IPS DF 19.7 (cell line): ENCODE results near the gene WDR70.
"Not testable (repeated sequence)": the region's sequence is repeated elsewhere in the genome, so short reads cannot be mapped to it uniquely, and the experiment has no call there.

Experiments
- DNase-seq: peaks from one replicate; pipeline ENCODE4 v3.0.0-alpha.2; 2013; ENCODE audit warnings: low read depth, low spot score

The WDR70 gene

DNA sequence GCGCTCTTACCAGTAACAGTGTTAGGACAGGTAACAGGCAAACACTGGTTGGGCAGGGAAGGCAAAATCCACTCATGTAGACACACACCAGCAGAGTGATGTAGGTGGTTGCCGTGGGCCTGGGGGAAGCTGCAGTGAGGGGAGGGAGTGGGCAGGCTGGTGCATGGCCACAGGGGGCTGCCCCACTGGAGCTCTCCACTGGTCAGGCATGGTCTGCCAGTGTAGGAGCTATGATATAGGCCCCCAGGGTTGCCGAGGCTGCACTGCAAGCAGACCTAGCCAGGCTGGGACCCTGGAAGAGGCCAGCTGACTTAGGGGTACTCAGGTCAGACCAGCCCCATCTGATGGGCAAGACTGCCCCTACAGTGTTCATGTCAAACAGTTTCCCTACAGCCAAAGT lies 306.1 kb downstream of the WDR70 start:
- no peak for DNase-seq

DNA sequence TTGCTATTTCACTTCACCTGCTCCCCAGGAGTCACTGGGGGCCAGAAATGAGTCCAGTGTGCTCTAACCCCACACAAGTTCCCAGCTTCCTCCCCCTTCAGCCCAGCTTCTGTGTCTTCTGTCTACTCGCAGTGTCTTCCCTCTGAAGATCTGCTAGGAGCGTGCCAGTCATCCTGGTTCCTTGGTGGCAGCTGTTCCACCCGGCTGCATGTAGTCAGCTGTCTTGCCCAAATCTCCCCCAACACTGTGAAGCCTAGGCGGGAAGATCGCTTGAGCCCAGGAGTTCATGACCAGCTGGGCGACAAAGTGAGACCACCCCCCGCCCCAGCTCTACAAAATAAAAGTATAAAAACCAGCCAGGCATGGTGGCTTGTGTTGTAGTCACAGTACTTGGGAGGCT lies 306.7 kb downstream of the WDR70 start:
- no peak for DNase-seq

DNA sequence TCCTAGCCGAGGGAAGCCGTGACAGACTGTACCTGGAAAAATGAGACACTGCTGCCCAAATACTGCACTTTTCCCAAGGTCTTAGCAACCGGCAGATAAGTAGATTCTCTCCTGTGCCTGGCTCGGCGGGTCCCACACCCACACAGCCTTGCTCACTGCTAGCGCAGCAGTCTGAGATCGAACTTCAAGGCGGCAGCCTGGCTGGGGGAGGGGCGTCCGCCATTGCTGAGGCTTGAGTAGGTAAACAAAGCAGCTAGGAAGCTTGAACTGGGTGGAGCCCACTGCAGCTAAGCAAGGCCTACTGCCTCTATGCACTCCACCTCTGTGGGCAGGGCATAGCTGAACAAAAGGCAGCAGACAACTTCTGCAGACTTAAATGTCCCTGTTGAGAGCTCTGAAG lies 309.8 kb downstream of the WDR70 start:
- not testable (repeated sequence) for DNase-seq

DNA sequence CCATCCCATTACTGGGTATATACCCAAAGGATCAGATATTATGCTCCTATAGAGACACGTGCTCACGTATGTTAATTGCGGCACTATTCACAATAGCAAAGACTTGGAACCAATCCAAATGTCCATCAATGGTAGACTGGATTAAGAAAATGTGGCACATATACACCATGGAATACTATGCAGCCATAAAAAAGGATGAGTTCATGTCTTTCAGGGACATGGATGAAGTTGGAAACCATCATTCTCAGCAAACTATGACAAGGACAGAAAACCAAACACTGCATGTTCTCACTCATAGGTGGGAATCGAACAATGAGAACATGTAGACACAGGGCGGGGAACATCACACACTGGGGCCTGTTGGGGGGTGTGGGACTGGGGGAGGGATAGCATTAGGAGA lies 315.2 kb downstream of the WDR70 start:
- DNase-seq = not testable (repeated sequence)

DNA sequence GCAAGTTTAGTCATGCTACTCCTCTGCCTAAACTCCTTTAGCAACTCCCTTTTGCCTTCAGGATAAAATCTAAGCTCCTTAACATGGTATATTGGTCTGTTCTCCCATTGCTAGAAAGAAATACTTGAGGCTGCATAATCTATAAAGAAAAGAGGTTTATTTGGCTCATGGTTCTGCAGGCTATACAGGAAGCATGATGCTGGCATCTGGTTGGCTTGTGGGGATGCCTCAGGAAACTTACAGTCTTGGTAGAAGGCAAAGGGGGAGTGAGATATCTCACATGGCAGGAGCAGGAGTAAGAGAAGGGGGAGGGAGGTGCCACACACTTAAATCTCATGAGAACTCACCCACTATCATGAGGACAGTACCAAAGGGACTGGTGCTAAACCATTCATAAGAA lies 315.7 kb downstream of the WDR70 start:
- DNase-seq = no peak

DNA sequence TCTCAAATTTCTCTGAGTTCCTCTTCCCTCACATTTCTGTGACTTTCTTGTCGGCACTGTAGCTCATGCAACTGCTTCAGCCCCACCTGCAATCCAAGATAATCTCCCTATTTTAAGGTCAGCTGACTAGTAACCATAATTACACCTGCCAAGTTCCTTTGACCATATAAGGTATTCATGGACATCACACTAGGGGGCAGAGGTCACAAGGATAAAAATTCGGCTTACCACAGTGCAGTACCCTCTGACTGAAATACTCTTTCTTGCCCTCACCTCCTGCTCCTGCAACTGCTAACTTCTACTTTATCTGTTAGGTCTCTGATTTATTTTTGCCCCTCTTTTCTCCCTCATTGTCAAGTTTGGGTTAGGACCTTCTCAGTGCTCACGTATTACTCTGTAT lies 316.5 kb downstream of the WDR70 start:
- DNase-seq = no peak

DNA sequence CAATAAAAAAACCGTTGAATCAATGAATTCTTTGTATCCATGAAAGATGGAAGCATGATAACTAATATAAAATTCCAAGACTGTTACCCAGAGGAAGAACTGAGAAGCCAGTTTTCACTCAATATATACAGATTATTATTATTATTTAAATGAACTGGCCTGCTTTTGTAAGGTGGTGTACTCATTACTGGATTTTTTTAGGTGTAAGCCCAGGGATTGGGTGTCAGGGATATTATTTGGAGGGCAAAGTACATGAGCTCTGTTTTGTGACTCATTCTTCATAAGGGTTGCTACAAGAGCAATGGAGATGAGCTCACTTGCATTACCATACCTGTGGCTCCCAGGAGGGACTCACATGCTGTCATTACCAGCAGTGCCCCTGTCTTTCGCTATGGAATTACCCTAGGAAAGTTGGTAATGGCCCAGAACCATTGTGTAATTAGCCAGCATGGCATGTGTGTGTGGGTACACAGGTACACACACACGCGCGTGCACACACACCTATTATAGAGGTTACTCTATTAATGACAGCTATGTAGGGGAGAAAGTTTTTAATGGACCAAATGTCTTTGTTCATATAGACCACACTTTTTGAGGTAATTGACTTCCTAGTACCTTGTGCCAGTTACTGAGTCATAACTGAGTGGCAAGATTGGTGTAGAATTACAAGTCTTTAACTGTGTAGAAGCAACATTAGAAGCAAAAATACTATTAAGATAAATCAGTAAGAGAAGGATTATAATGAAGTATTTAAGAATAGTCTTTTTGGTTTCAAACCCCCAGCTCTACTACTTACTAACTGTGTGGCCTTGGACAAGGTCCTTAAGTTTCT lies 317.3 kb downstream of the WDR70 start:
- DNase-seq = no peak

DNA sequence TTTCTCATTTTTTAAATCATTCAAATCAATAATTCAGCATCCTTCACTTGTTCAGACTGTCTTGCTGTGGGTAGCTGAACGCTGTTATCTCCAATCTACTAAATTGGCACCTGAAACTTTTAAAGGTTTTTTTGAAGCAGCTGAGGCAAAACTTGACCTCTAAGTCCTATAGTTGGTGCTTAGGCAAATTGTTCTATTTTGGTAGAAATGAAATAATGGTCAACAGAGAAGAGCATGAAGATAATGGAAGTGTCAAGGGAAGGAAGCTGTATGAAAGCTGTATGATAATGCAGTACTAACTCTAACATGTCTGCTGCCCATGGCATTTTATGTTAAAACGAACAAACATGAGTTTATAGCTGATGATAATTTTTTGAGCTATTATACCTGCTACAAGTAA lies 322.8 kb downstream of the WDR70 start:
- no peak for DNase-seq

DNA sequence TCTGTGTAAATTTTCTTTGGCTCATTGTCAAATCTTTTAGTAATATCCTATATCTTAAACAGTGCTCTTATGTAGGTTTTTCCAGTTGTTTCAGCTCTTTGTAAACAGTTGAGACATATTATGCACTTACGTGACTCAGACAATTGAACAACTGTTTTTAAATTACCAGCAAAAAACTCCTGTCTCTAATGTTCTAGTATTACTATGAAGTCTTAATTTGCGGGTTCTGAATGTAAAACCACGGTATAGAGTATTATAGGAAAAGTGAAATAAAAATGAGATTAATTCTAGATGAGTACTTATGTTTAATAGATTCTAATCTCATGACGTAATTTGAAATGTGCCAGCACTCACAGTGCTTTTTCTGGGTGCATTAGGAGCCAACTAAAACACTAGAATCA lies 324.7 kb downstream of the WDR70 start:
- no peak for DNase-seq

DNA sequence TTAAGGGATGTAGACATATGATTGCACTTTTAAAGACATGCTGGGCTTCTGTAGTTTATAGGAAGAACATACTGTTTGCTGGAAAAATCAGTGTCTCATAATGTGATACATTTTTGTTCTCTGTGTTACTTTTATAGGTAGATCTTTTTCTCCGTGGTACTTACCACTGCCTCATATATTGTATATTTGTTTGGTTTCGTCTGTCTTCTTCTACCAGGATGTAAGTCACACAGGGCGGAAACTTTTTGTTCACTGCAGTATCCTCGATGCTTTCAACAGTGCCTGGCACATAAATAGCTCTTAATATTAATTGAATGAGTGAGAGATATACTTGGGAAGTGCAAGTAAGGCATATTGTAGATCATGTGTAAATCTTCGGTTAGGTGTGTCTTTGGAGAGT lies 325.3 kb downstream of the WDR70 start:
- DNase-seq = no peak

DNA sequence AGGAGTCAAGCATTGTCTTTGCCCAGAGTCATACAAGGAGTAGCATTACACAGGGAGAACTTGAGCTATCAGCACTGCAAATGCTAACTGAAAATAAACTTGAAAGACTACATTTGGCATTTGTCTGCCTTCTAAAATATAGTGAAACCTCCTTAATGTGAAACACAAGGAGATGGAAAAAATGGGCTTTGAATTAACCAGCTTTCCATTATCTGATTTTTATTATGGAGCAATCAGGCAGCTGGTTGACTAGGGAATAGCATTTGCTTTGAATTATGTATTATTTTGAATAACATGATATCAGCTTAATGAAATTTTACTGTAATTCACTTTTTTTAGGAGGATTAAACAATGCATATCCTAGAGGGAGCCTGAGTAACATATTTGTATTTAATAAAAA lies 329.9 kb downstream of the WDR70 start:
- DNase-seq = no peak

DNA sequence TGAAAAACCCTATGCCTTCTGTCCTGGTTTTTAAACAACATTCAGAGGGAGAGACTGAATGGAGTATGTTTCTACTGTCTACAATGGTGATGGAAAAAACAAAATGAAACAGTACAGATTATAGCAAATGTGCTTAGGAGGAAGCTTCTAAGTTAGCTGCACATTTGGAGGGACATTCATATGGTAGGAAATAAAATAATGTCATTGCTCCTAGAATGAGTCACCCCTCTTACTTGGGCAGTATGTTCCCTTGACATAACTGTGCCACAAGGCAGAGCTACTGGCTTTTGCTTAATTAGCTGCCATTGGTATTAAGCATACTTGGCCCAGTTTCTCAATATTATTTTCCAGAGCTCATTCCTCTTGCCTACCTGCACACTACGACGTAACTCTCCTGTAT lies 331.8 kb downstream of the WDR70 start:
- DNase-seq = no peak

DNA sequence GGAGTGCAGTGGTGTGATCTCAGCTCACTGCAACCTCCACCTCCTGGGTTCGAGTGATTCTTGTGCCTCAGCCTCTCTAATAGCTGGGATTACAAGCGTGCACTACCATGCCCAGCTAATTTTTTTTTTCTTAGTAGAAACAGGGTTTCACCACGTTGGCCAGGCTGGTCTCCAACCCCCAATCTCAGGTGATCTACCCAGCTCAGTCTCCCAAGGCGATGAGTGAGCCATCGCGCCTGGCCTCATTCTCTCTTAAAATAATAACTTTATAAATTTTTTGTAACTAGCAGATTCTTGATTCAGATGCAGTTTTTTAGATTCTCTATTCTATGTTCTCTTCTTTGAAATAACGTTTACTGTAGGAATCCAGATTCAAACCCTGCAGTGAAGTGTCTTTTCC lies 333.6 kb downstream of the WDR70 start:
- DNase-seq = no peak

DNA sequence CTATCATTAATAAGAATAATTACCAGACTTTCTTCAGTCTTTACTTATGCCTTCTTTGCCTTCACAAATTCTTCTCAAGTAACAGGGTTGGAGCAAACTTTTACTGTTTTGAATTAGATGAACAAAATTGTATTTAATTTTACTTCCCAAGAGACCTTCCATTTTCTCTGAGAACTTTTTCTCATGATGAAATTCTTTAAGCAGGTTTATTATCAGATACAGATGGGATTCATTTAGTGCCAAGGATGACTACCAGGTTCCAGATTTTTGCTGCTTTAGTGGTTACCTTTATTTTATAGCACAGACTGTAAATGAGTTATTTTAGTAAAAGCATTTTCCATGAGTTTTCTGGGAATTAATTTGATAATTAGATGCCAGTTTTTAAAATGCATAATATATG lies 335.6 kb downstream of the WDR70 start:
- no peak for DNase-seq

DNA sequence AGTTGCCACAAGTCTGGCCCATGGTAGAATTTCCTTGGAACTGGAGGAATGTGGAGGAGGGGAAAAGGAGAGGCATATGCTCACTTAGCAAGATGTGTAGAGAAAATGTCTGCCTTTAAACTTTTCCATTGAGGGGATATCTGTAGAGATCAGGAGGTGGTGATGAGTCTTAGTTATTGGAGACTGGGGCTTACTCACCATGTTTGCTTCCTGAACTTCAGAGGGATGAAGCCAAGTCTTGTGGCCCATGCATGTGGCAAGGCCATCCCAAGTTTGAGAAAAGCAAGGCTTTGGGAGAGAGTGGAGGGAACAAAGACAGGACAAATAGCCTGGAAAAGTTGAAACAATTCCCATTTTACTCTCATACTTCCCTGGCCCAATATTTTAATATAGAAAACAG lies 336.2 kb downstream of the WDR70 start:
- no peak for DNase-seq

DNA sequence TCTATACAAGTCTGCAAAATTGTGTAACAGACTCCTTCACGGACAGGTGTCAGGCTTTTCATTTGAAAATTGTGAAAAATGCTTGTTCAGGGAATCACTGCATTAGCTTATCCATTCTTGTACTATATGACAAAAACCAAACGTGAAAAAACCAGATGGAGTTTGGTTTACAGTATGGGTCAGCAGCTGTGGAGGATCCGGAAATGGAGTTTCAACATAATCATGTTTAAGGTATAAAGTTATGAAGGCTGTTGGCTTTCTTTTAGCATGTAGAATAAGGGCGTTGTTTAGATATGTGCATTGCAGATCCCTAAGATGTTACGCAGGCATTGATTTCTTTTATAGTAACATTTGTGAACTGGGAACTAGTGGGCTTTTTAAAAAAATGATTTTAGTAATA lies 336.9 kb downstream of the WDR70 start:
- DNase-seq = no peak

DNA sequence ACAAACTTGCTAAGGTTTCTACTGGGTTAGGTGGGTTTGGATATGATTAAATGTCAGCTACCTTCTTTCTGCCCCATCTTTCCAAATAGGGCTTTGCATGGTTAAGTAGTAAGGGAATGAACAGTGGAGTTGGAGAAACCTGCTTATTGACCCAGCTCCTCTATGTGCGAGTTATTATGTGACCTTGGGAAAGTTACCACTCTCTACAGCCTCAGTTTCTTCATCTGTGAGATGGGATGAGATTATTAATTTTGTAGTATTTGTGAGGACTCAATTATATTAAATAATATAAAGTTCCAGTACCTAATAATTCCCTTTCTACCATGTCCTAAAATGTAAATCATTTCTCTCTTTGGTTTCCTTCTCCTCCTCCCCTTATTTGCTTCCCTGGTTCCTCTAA lies 337.3 kb downstream of the WDR70 start:
- no peak for DNase-seq

DNA sequence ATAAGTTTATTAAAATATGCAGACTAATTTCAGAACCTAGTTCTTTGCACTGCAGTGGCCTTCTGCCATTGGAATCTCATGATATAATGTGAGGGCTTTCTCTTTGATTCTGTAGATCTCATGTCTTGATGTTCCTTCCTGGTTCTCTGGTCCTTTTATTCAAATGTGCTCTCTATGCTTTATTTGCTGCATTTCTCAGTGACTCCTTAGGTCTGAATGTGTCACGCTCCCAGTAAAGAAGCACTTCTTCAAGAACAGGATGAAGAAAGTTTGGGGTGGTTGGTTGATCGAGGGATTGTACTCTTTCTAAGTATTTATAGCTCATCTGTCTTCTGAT lies 338.1 kb downstream of the WDR70 start:
- DNase-seq = no peak

DNA sequence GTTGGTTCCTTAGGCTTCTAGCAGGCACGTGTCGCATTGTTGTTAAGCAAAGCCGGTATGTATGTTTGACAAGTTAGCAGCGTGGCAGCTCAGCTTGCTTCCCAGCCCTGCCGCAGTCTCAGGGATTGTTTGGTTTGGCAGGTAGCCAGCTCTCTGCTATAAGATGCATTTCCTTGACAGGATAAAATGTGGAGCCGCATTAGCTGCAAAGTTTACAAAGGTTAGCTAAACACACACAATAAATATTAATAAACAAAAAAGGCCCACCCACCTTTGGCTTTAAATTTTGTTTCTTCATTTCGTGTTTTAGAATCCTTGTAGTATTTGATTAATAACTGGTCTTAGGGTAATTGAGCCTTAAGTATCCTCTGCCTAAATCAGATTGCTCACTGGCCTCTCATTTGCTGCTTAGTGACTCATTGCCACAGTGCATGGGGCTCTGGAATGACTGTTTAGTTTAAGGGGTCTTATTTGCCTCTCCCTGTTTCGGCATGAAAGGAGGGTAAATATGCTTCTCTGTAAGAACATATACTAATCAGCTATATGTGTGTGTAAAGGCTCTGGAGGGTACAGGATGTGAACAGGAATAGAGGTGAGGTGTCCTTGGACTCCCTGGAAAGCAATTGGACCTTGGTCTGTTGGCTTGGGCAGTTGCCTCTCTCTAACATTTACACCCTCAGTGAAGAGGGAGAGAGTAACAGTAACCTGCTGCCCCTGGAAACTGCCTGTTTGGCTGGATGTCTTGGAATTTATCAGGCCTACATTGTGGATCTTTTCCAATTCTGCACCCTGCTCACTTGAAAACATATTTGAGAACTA lies 338.7 kb downstream of the WDR70 start:
- no peak for DNase-seq

DNA sequence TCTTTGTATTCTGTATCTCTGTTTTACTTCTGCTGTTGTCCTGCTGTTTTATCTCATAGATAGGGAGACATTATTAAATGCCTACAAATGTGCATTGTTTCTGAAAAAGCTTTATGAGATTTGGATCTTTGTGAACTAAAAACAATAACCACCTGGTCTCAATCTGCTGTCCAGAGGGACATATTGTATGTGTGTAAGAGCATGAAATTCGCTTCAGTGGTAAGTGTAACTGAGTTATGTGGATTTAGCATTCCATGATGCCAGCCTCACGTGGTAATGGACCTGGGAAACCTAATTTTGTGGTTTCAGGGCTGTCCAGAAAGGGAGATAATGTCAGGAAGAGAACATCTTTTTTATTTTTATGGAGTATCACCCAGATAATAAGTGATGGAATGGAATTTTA lies 341.4 kb downstream of the WDR70 start:
- no peak for DNase-seq

DNA sequence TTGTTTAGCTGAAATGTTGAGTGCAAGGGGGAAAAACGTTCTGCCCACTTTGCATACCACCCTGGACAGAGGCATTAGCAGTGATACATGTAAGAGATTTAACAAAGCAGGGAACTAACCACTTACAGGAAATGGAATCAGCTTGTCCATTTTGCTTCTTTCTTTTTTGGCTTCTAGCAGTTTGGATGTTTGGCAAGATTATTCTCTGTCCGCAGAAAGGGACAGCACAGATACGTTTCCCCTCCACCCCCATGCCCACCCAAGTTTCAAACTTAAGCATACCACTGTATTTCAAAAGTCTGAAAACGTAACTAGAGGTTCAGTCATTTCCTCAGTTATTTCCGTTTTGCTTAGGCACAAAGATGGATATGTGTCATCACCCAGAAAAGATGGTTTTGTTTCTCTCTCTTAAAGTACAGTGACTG lies 342.3 kb downstream of the WDR70 start:
- DNase-seq = no peak

DNA sequence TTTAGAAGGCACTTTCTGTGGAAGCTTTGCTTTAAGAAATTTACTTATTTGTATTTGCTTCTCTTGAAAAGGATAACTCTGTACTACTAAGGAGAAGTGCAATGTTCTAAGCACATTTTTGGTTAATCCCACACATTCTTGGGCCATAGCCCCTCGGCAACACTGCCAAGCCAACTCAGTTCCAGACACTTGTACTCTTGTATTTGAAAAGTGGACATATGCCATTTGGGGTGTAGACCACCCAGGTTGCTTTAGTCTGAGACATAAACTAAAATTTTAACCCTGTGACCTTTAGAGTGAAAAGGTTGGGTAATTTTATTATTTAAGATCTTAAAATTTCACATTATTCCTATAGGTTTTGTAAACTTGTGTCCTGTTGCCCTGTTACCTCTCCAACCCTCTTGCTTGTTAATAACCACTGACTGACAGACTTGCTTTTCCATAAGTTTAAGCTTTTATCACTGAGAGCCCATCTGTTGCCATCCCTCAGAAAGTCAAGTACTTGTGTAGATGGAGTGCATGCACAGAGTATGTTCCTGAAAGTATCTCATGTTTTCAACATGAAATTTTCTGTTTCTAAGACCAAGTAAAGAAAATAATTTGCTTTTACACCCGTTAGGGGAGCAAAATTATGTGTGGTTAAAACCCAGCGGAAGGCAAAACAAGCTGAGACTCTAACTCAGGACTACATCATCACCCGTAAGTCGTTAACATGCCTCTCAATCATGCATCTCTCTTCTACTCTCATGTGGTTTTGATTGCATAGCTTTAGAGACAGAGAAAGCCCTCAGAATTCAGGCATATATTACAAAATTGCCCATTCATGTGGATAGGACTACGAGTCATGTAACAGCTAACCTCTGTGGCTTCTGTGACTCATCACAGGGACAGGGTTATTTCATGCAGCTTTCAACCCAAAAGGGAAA lies 343.4 kb downstream of the WDR70 start:
- DNase-seq = no peak
